Osteoblast (primary cell): ENCODE measurements around the gene HEPH. TPM values are rescaled to one million over a fixed set of nuclear protein-coding genes. Genes with fewer than 3 reads are reported as not detected.
A peak's percentile ranks its signal among the peaks of the same experiment; 100 is the strongest.

Source experiments
- DNase-seq: peaks from one replicate; pipeline ENCODE4 v3.0.0; 2011; ENCODE audit warnings: low spot score, mixed read lengths; ENCODE audit not compliant: insufficient read length; ENCODE audit errors: missing footprints
- H2AFZ ChIP-seq: 2 replicates; pipeline ENCODE4 v1.6.0; 2011; ENCODE audit warnings: mild to moderate bottlenecking, low read length
- H3K27ac ChIP-seq: 2 replicates; pipeline ENCODE4 v1.5.1; 2011; ENCODE audit warnings: mild to moderate bottlenecking, low read depth, low read length, moderate library complexity
- H3K27me3 ChIP-seq: 2 replicates; pipeline ENCODE4 v1.6.0; 2012; ENCODE audit warnings: mild to moderate bottlenecking, control low read depth, inconsistent platforms, low read length, moderate library complexity; ENCODE audit not compliant: insufficient read depth
- H3K36me3 ChIP-seq: 2 replicates; pipeline ENCODE4 v1.5.1; 2011; ENCODE audit warnings: mild to moderate bottlenecking, low read length, control low read depth, moderate library complexity; ENCODE audit not compliant: insufficient read depth
- H3K4me1 ChIP-seq: 2 replicates; pipeline ENCODE4 v1.5.1; 2011; ENCODE audit warnings: mild to moderate bottlenecking, low read length, control low read depth, moderate library complexity; ENCODE audit not compliant: insufficient read depth
- H3K4me2 ChIP-seq: 2 replicates; pipeline ENCODE4 v1.6.0; 2011; ENCODE audit warnings: mild to moderate bottlenecking, low read length; ENCODE audit not compliant: insufficient read depth
- H3K4me3 ChIP-seq: fragments of 200-600 bp; sonication (generic); 3 replicates; pipeline ENCODE4 v1.5.1; 2012; ENCODE audit warnings: mild to moderate bottlenecking, low read length, inconsistent platforms; ENCODE audit not compliant: insufficient read depth
- H3K79me2 ChIP-seq: 2 replicates; pipeline ENCODE4 v1.6.0; 2012; ENCODE audit warnings: mild to moderate bottlenecking, low read length, control low read depth, inconsistent platforms; ENCODE audit not compliant: insufficient read depth
- H3K9me3 ChIP-seq: 2 replicates; pipeline ENCODE4 v1.5.1; 2011; ENCODE audit warnings: low read depth, low read length, control low read depth
- H4K20me1 ChIP-seq: 2 replicates; pipeline ENCODE4 v1.6.0; 2012; ENCODE audit warnings: mild to moderate bottlenecking, low read length, control low read depth; ENCODE audit not compliant: insufficient read depth
- CTCF ChIP-seq: IDR thresholded peaks from 2 replicates; pipeline ENCODE4 v1.5.1; 2011; ENCODE audit warnings: mild to moderate bottlenecking, low read depth, low read length, moderate library complexity; ENCODE audit errors: extremely low read depth
- total RNA-seq: library from RNA; depleted of rRNA; stranded (reverse); fragments of >200 nt; gene quantifications from 2 replicates; pipeline ENCODE4 v1.2.3, GENCODE V29; 2012

Gene HEPH
- total RNA-seq, 1 donor, result 63.0 TPM

- H3K27me3 ChIP-seq, result no peaks in the 10 kb centered on the region
- no peak overlapping the region for H3K4me2 ChIP-seq
- no peaks in the 10 kb centered on the region for H3K4me1 ChIP-seq
- no peak overlapping the region for H3K4me3 ChIP-seq
- no peaks in the 10 kb centered on the region for H3K9me3 ChIP-seq
- H3K27ac ChIP-seq, result no peak overlapping the region
- peak; percentile 50 for DNase-seq
- H3K79me2 ChIP-seq, result no peaks in the 10 kb centered on the region
- no peak for TF ChIP-seq CTCF
- no peaks in the 10 kb centered on the region for H3K36me3 ChIP-seq
- H2AFZ ChIP-seq, result no peak overlapping the region
- H4K20me1 ChIP-seq, result no peaks in the 10 kb centered on the region
Measured at GRCh38 chrX:66142351-66142750, 21.7 kb upstream of the HEPH start.

GRCh38 chrX:66144258-66144657 lies 19.8 kb upstream of the HEPH start:
- Histone ChIP-seq H3K27me3 (no peaks in the 10 kb centered on the region), H3K36me3 (no peaks in the 10 kb centered on the region), H2AFZ (no peak overlapping the region), H3K27ac (no peak overlapping the region), H3K4me3 (no peak overlapping the region), H3K4me1 (no peaks in the 10 kb centered on the region), H3K4me2 (no peak overlapping the region), H3K79me2 (no peaks in the 10 kb centered on the region), H4K20me1 (no peaks in the 10 kb centered on the region), H3K9me3 (no peaks in the 10 kb centered on the region)
- no peak for DNase-seq
- TF ChIP-seq CTCF, result no peak

GRCh38 chrX:66149519-66149918 lies 14.5 kb upstream of the HEPH start:
- Histone ChIP-seq H3K4me2 (no peak overlapping the region), H4K20me1 (no peaks in the 10 kb centered on the region), H3K27me3 (no peaks in the 10 kb centered on the region), H3K4me3 (no peak overlapping the region), H3K27ac (no peak overlapping the region), H3K36me3 (no peaks in the 10 kb centered on the region), H2AFZ (no peak overlapping the region), H3K4me1 (no peaks in the 10 kb centered on the region), H3K9me3 (no peaks in the 10 kb centered on the region), H3K79me2 (no peaks in the 10 kb centered on the region)
- DNase-seq, result no peak
- TF ChIP-seq CTCF, result no peak

- Histone ChIP-seq H3K79me2 (no peaks in the 10 kb centered on the region), H3K4me3 (no peak overlapping the region), H4K20me1 (no peaks in the 10 kb centered on the region), H3K36me3 (no peaks in the 10 kb centered on the region), H2AFZ (no peak overlapping the region), H3K4me1 (no peaks in the 10 kb centered on the region), H3K27me3 (no peaks in the 10 kb centered on the region), H3K27ac (no peak overlapping the region), H3K9me3 (no peaks in the 10 kb centered on the region), H3K4me2 (no peak overlapping the region)
- TF ChIP-seq CTCF, result no peak
- no peak for DNase-seq
Measured at GRCh38 chrX:66150163-66150562, 13.9 kb upstream of the HEPH start.
